Measurements from ENCODE around the gene LRRC32.
"Not testable (repeated sequence)": the region's sequence is repeated elsewhere in the genome, so short reads cannot be mapped to it uniquely, and the experiment has no call there.

LRRC32 gene

DNA sequence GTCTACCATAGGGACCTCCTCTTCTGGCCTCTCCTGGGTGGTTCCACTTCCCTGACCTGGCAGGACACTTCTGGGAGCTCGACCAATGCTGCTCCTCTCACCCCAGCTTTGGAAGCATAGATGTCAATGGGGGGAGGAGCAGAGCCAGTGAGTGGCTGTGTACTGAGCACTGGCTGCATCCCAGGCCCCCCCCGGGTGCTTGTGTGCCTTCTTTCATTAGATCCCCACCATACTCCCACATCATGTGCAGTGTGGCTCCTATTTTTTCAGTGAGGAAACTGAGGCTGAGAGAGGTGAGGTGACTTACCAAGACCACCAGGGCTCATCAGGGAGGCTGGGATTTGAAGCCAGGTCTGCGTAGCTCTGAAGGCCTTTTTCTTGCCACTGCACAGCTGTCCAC, 44.3 kb downstream of the LRRC32 start:
- no peak for DNase-seq

GRCh38 chr11:76625472-76626186, 44.9 kb downstream of the LRRC32 start:
- no peak for DNase-seq

DNA sequence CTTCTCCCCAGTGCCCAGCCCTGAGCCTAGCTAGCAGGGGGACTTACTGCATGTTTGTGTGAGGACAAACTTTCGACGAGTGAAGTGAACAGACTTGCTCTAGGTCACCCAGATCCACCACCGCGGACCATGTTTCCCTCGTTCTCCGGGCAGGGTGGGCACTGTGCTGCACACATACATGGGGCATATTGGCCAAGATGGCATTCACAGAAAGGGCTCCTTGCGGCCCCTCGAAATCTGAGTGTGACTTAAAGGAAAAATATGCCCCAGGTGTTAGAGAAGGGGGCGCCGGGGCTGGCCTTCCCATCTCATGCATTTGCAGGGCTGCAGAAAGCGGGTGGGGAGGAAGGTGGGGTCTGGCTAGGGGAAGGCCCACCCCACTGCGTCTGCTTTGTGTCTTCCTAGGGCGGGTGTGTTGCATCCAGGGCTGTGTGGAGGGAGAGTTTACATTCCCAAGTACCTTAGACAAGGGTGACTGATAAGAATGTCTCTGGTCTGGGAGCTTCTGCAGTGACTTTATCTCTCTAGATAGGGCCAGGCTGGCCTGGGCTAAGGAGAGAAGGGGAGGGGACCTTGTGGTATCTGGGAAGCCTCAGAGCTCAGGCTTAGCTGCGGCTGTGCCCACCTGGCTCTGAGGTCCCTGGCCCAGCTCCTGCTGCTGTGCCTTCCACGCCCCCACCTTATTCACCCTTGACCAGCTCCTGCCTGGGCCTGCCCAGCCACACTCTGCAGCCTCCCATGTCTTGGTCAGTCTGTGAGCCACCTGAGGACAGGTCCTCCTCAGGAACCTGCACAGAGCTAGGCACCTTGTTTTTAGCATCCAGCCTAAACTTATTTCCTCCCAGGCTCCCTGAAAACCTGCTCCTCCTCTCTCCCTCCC, 45.8 kb downstream of the LRRC32 start:
- DNase-seq, result no peak

GRCh38 chr11:76623884-76624419, 46.6 kb downstream of the LRRC32 start:
- DNase-seq, result no peak

DNA sequence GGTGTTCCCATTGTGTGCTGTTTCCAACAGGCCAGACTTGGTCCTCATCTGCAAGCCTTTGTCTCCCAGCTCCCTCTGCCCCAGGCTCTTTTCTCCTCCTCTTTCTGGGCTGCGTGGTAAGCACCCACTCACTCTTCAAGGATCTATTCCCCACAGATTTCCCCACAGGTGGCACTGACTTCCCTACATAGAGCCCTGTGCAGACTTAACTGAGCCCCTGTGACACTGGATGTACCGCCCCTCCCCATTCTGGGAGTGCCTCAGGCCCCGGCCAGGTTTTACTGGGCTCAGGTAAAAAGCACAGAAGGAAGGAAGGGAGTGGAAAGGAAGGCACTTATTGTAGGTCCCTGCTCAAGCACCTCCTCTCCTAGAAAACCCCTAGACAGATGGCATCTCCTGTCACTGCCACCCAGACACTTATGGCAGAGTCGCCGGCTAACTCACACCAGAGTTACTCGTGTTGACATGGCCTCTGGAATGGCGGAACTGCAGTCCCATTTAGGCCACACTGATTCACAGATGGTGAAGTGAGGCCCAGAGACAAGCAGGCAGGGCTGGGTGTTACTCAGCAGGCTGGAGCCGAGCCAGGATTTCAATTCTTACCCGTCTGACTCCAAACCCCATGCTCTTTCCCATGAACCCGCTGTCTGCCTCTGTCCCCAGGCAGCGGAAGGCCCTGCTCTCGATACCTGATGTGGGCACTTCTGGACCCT, 47.2 kb downstream of the LRRC32 start:
- no peak for DNase-seq

GRCh38 chr11:76622493-76623094, 48.0 kb downstream of the LRRC32 start:
- DNase-seq, result no peak

- DNase-seq, result no peak
Observed at GRCh38 chr11:76621868-76622267, 48.7 kb downstream of the LRRC32 start.

GRCh38 chr11:76621466-76621865, 49.1 kb downstream of the LRRC32 start:
- DNase-seq, result no peak

DNA sequence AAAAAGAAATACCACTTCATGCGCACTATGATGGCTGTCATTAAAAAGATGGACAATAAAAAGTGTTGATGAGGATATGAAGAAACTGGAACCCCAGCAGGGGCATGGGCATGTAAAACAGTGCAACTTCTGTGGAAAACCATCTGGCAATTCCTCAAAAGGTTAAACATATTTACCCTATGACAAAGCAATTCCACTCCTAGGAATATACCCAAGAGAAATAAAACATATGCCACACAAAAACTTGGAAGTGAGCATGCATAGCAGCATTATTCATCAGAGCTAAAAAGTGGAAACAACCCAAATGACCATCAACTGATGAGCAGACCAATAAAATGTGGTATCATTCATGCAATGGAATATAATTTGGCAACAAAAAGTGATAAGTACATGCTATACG, 50.1 kb downstream of the LRRC32 start:
- no peak for DNase-seq

DNA sequence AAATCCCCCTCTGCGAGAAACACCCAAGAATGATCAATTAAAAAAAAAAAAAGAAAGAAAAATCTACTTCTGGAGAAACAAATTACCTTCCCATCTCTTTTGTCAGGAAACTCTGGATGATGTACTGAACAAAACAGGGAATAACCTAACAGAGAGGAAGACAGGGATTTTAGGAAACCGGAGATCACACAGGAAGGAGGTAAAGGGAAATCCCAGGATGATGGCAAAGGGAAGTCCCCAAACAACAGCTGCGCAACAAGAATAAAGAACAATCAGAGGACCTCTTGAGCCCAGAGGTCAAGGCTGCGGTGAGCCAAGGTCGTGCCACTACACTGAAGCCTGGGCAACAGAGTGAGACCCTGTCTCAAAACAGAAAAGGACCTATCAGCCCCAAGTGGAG, 50.7 kb downstream of the LRRC32 start:
- not testable (repeated sequence) for DNase-seq

DNA sequence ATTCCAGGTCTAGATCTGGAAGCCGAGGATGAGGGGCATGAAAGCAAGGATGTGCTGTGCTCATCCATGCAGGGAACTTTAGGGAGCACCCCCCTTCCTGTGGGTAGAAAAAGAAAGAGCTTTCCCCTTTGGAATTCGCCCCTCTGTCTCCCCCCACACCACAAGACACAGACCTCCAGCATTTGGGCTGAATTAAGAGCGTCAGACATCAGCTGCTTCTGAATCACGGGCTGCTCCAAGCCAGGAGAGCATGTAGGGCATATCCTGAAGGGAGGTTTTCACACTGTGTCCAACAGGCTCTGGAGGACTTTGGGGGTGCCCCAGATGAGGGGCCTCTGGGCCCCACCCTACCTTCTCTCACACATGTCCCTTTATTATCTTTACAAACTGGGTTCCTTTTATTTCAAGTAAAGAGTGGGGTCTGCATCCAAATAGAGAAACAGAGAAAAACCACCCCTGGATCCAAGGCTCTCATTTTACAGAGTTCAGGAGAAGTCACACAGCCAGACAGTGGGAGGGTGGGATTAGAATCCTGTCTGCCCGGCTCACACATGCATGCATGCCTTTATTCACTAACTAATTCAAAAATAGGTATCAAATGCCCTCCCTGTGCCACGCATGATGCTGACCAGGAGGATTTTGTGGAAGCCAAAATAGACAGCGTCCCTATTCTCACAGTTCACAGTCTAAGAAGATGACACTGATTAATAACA, 52.8 kb downstream of the LRRC32 start:
- DNase-seq, result no peak

DNA sequence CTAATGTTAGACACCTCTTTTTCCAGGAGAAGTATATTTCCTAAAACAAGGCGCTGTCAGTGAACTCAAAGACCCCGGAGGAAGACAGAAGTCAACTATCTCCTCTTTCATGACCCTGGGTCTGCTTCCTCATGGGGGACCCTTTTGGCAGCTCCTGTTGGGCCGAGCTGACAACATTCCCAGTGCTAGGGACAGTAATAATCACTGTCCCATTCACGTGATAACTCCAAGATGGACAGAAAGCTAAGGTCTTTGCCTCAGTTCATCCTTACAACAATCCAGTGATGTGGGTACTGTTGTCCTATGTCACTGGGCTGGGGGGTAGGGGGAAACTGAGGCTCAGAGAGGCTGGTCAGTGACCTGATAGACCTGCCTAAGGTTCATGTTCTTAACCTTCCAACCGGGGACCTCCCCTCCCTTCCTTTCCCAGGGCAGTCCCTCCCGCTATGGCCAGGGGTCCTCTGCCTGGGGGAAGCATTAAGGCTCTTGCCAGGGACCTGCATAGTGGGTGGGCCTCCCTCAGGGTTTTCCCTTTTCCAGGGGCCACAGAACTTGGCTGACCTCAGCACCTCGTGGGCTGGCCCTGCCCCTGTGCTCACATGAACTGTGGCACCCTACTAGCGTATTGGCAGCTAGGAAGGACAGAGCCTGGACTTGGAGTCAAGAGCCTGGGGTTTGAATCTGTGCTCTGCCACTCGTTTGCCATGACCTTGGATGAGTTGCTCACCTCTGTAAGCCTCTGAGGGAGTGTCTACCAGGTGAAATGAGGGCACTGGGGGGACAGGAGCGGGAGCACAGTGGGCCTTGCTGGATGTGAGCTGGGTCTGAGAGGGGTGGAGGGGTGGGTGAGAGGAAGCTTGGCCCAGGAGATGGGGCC, 53.6 kb downstream of the LRRC32 start:
- DNase-seq, result no peak

DNA sequence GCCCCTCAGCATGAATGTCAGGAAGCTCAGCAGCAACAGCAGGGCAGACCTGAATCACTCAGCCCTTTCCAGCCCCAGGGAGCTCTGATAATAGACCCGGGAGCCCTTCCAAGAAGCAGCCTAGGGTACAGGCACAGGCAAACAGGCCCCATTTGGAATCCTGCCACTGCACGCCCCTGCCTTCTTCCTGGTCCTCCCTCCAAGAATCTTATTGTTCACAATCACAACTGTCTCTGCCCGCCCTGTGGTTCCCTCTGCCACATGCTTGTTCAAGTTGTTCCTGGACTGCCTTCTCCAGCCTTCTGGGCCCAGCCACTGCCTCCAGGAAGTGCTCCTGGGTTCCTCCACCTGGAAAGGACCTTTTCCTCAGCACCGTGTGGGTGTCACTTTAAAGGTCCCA, 54.6 kb downstream of the LRRC32 start:
- no peak for DNase-seq

DNA sequence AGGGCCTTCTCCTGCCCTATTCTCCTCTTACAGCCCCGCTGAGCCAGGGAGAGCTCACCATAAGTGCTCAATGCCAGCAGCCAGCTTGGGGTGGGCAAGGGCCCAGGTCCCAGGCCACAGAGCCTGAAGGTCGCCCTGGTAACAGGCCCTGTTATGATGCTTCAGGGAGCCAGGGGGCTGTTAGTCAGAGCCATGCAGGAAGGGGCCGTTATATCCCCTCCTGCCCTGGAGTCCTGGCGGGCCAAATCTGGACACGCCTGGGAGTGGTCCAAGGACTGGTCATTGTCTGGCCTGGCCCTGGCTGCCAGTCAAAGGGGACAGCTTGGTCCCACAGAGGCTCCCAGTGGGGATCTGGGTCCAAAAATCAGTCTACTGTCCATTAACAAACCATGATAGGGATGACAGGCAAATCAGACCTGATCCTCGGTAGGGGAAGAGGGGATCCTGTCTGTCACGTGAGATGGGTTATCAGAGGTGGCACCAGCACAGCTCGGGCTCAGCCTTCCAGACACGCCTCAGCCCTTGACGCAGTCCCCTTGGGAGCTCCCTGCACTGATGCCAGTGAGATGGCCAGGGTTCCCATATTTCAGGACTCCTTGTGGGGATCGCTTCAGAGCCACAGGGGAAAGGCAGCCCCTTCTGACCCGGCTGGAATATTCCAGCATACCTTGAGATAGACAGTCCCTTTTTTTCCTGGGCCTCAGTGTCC, 55.9 kb downstream of the LRRC32 start:
- no peak for DNase-seq

- DNase-seq, result no peak
Observed at GRCh38 chr11:76613901-76614300, 56.6 kb downstream of the LRRC32 start.

DNA sequence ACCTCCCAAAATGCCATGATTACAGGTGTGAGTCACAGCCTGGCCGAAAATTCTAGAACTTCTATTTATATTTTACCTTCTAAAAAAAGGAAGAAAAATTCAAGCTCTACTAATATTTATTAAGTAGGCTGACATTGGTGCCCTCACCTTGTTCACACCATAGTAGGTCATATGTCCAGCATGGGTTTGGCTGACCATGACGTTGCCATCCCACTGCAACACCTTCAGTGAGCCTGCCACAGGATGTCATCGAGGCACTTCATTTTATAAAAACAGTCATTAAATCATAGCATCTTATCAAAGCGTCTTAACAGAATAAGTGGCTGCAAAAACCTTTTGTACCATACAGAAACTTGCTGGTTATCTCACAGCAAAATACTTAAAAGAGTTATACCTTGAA, 58.3 kb downstream of the LRRC32 start:
- DNase-seq, result no peak

- DNase-seq, result no peak
Observed at GRCh38 chr11:76610871-76611475, 59.6 kb downstream of the LRRC32 start.

GRCh38 chr11:76610371-76610770, 60.2 kb downstream of the LRRC32 start:
- no peak for DNase-seq

DNA sequence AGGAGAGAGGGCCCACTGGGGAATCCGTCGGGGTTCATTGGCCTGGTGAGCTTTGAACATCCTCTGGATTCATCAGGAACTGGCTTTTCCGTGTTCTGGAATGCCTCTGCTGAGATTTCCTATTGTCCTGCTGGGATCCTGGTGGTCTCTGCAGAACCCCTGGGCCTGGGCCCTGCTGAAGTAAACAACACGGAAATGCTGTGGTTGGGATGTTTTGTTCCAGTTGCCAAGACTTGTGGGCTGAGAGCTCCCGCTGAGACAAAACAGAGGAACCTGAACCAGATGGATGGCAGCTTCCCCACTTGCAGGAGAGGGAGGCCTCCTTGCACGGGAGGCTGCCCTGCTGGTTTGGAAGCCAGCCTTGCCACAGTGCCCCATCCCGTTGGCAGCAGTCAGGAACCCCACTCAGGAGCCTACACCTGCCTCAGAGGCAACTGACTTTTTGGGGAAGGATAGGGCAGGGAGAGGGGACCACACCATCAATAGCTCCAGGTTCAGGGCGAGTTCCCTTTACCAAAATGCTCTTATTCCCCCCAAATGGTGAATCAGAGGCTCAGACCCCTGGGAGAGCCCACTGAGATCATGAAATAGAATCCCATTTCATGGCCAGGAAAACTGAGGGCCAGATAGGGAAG, 60.7 kb downstream of the LRRC32 start:
- no peak for DNase-seq

Data from activated CD4-positive, CD25-positive, alpha-beta regulatory T cell (primary cell).